K562 (cell line): ENCODE measurements around the gene MTHFR. TPM values are rescaled to one million over a fixed set of nuclear protein-coding genes. Genes with fewer than 3 reads are reported as not detected.

ENCODE experiments used
- ATAC-seq: fragments of 200-7000 bp; cut with Tn5 transposase; 3 replicates; pipeline ENCODE4 v1.9.1; 2020; ENCODE audit warnings: moderate library complexity
- BruUV-seq: library from RNA; stranded (reverse); fragments of 400-500 nt; replicated peaks from 2 replicates; lab custom pipeline; 2021; lab: Mats Ljungman, UMichigan
- CTCF ChIA-PET: fragments of 300-600 bp; formaldehyde crosslinking; extraction: SDS; loops from one replicate; lab custom pipeline; 2021; ENCODE audit warnings: low intra/inter-chr PET ratio; lab: Yijun Ruan, JAX
- POLR2A ChIA-PET: fragments of 300-600, 350-650 bp; sonication (Branson Sonifier 250); formaldehyde crosslinking; extraction: SDS; loops from one replicate; lab custom pipeline; 2021; ENCODE audit warnings: antibody characterized with exemption, inconsistent platforms; lab: Yijun Ruan, JAX
- DNase-seq, 4 experiments: peaks; one replicate each; pipeline versions ENCODE4 v3.0.0 to v3.0.0-alpha.2; 2011 to 2018; ENCODE audit warnings: low spot score in 3 of 4, mixed read lengths in 3 of 4; ENCODE audit errors: extremely low read depth in 1 of 4
- FAIRE-seq: peaks from 2 replicates; lab custom pipeline; 2011; peaks lifted over from hg19 to GRCh38; lab: Jason Lieb, UNC
- H2AFZ ChIP-seq: 2 replicates; pipeline ENCODE4 v1.6.0; 2011; ENCODE audit warnings: low read depth, low read length, control low read depth, inconsistent platforms
- H3K27ac ChIP-seq: fragments of 200-600 bp; 3 replicates; pipeline ENCODE4 v1.8.0; 2011; ENCODE audit warnings: low read depth, mild to moderate bottlenecking, control low read depth, inconsistent platforms, low read length, moderate library complexity, mixed read lengths; ENCODE audit errors: extremely low read depth
- H3K27me3 ChIP-seq, 2 experiments: fragments of 300-600 bp in 1 of 2; 2 replicates in 1 of 2; 3 replicates in 1 of 2; pipeline versions ENCODE4 v1.6.0 to v1.8.0; 2011; ENCODE audit warnings: inconsistent platforms in 2 of 2, low read length in 2 of 2, mild to moderate bottlenecking in 1 of 2, mixed read lengths in 1 of 2, moderate library complexity in 1 of 2; ENCODE audit not compliant: control insufficient read depth in 2 of 2, insufficient read depth in 2 of 2
- H3K36me3 ChIP-seq: fragments of 300-600 bp; 3 replicates; pipeline ENCODE4 v1.8.0; 2011; ENCODE audit warnings: mild to moderate bottlenecking, low read length, inconsistent platforms; ENCODE audit not compliant: control insufficient read depth, insufficient read depth
- H3K4me1 ChIP-seq, 2 experiments: fragments of 200-600 bp in 1 of 2; replicated peaks in 1 of 2; 2 replicates in 1 of 2; 3 replicates in 1 of 2; pipeline versions ENCODE4 v1.5.1 to v1.8.0; 2011; ENCODE audit warnings: inconsistent platforms in 2 of 2, low read length in 2 of 2, mild to moderate bottlenecking in 1 of 2, mixed read lengths in 1 of 2, moderate library complexity in 1 of 2; ENCODE audit not compliant: control insufficient read depth in 2 of 2, insufficient read depth in 2 of 2
- H3K4me2 ChIP-seq: 2 replicates; pipeline ENCODE4 v1.6.1; 2011; ENCODE audit warnings: low read length, control low read depth, inconsistent platforms, mixed read lengths; ENCODE audit not compliant: insufficient read depth
- H3K4me3 ChIP-seq: fragments of 200-600 bp; sonication (generic), shearing (Covaris generic); 2 replicates; pipeline ENCODE4 v1.5.1; 2016; ENCODE audit warnings: control low read depth, inconsistent platforms
- H3K79me2 ChIP-seq: fragments of 200-600 bp; 3 replicates; pipeline ENCODE4 v1.8.0; 2011; ENCODE audit warnings: low read length, inconsistent platforms; ENCODE audit not compliant: control insufficient read depth, insufficient read depth
- H3K9ac ChIP-seq, 2 experiments: 2 replicates each; pipeline versions ENCODE4 v1.6.0 to v1.6.1; 2011; ENCODE audit warnings: low read depth in 2 of 2, low read length in 2 of 2, control low read depth in 1 of 2, inconsistent platforms in 1 of 2, mild to moderate bottlenecking in 1 of 2, mixed read lengths in 1 of 2; ENCODE audit not compliant: insufficient read depth in 1 of 2
- H3K9me1 ChIP-seq: one replicate; pipeline ENCODE4 v1.6.0; 2011; ENCODE audit warnings: inconsistent platforms, mild to moderate bottlenecking, low read length, moderate library complexity; ENCODE audit not compliant: control insufficient read depth, insufficient read depth
- H3K9me3 ChIP-seq: replicated peaks from 2 replicates; pipeline ENCODE4 v1.5.1; 2011; ENCODE audit warnings: low read depth, low read length, inconsistent platforms; ENCODE audit not compliant: control insufficient read depth, insufficient read depth
- H4K20me1 ChIP-seq: replicated peaks from 2 replicates; pipeline ENCODE4 v1.6.1; 2011; ENCODE audit warnings: low read length, inconsistent platforms, mixed read lengths; ENCODE audit not compliant: control insufficient read depth, insufficient read depth
- EP400 ChIP-seq: fragments of 450-650 bp; IDR thresholded peaks from 2 replicates; pipeline ENCODE4 v1.6.1; 2017; ENCODE audit warnings: antibody characterized with exemption, mild to moderate bottlenecking, moderate library complexity
- NFIC ChIP-seq: fragments of 450-650 bp; IDR thresholded peaks from 2 replicates; pipeline ENCODE4 v1.6.1; 2017; ENCODE audit warnings: mild to moderate bottlenecking, inconsistent platforms
- OTX1 ChIP-seq: fragments of 450-650 bp; formaldehyde crosslinking; IDR thresholded peaks from 2 replicates; pipeline ENCODE4 v1.4.0; 2022; ENCODE audit warnings: mild to moderate bottlenecking
- RFX7 ChIP-seq: fragments of 250-450 bp; sonication (Bioruptor Pico); IDR thresholded peaks from 2 replicates; pipeline ENCODE4 v1.5.1; 2021; ENCODE audit warnings: mild to moderate bottlenecking
- RREB1 ChIP-seq: fragments of 250-450 bp; sonication (Bioruptor Pico); IDR thresholded peaks from 2 replicates; pipeline ENCODE4 v1.4.0; 2020
- SMAD3 ChIP-seq: fragments of 450-650 bp; formaldehyde crosslinking; conservative IDR thresholded peaks from 2 replicates; pipeline ENCODE4 v1.4.0; 2020; ENCODE audit warnings: mild to moderate bottlenecking
- SMARCA5 ChIP-seq: fragments of 450-650 bp; IDR thresholded peaks from 2 replicates; pipeline ENCODE4 v1.6.1; 2016
- STAG1 ChIP-seq: sonication (generic); formaldehyde crosslinking; IDR thresholded peaks from 2 replicates; pipeline ENCODE4 v1.5.0; 2020; ENCODE audit warnings: missing genetic modification reagents, borderline replicate concordance
- TBL1XR1 ChIP-seq, 2 experiments: IDR thresholded peaks; 2 replicates each; pipeline ENCODE4 v1.6.1; 2012; ENCODE audit warnings: improper control_type of control experiment in 2 of 2, low read length in 2 of 2, mild to moderate bottlenecking in 1 of 2
- ZNF76 ChIP-seq: fragments of 250-450 bp; sonication (Bioruptor Pico); IDR thresholded peaks from 2 replicates; pipeline ENCODE4 v1.4.0; 2020; ENCODE audit warnings: mild to moderate bottlenecking, moderate library complexity, borderline replicate concordance
- whole genome bisulfite sequencing: fragments of 100-300 bp; shearing (Covaris generic); methylation state at CpG from one replicate; pipeline ENCODE4 v1.1.6; 2016; ENCODE audit warnings: low coverage, mixed read lengths; ENCODE audit not compliant: insufficient coverage; ENCODE audit errors: missing lambda C conversion rate; 5-methylcytosine and 5-hydroxymethylcytosine counted together
- in situ Hi-C: fragments of 300-500 bp; cut with MboI; formaldehyde crosslinking; loops from 4 replicates; pipeline ENCODE4 v1.15.0; 2018; ENCODE audit warnings: inconsistent platforms, mixed read lengths
- intact Hi-C: fragments of 100-400 bp; cut with micrococcal nuclease; formaldehyde crosslinking; loops from 2 replicates; pipeline ENCODE4 v1.14.2; 2022
- polyA plus RNA-seq, 8 experiments: library from polyadenylated mRNA; depleted of rRNA in 4 of 8; stranded (reverse) in 5 of 8; unstranded in 3 of 8; fragments of >200 nt; fragmentation: Nextera tagmentation in 2 of 8; fragmentation: Illumina TruSeq in 1 of 8; extraction: Ambion mirVana in 2 of 8; extraction: Trizol in 1 of 8; gene quantifications; 2 replicates each; pipeline versions ENCODE4 v1.2.1 to v1.2.3, GENCODE V29; 2011 to 2014; ENCODE audit warnings: inconsistent platforms in 1 of 8, missing spikeins in 1 of 8
- total RNA-seq, 7 experiments: library from RNA; depleted of rRNA in 6 of 7; stranded (reverse); fragments of >200 nt in 6 of 7; fragmentation: Illumina TruSeq in 2 of 7; extraction: Trizol in 2 of 7; gene quantifications; 2 replicates each; pipeline versions ENCODE4 v1.2.1 to v1.2.3, GENCODE V29; 2011 to 2021; ENCODE audit warnings: low replicate concordance in 1 of 7
- TF ChIP-seq, protein P1 (sequence below): fragments of 250-450 bp; sonication (Bioruptor Pico); IDR thresholded peaks from 2 replicates; pipeline ENCODE4 v1.4.0; 2020

Gene MTHFR
- total and polyA plus RNA-seq, 9 of the 15 experiments (the other 6 are each of a cell fraction or from before 2014, with no cell fraction given), result 5.0 to 104 (median 62.6) TPM

GRCh38 chr1:11839727-11840705 is 34.3 kb upstream of the MTHFR start:
- ATAC-seq, result no peak
- BruUV-seq, result no TSS peak
- H3K27me3 ChIP-seq, result no peaks in the 10 kb centered on the region
- FAIRE-seq, result no peak
- H3K9ac ChIP-seq, result peak overlapping the region in 1 of 2 experiments; percentile 69; a peak in 2 of 4 replicates
- in situ Hi-C loops (loop anchor here (5.0 kb wide), 1 partner anchor 57 kb away; no protein-coding TSS in a partner anchor), intact Hi-C loops (loop anchor here (2.0 kb wide), 1 partner anchor 191 kb away; no protein-coding TSS in a partner anchor)
- ChIA-PET POLR2A (interaction anchor here (0.7 to 14.0 kb wide), 8 partner anchors 8 to 94 kb away, joined by 3 to 304 read pairs (median 4); partner anchors contain the start of gene PLOD1), CTCF (interaction anchor here (0.9 to 4.7 kb wide), 4 partner anchors 54 to 127 kb away, joined by 3 to 93 read pairs (median 20); no protein-coding TSS in a partner anchor)
- H2AFZ ChIP-seq, result no peak overlapping the region
- peaks cover 89% of the 10 kb centered on the region for H3K36me3 ChIP-seq
- H3K4me2 ChIP-seq, result no peak overlapping the region
- no peaks in the 10 kb centered on the region for H3K79me2 ChIP-seq
- no peaks in the 10 kb centered on the region; the same call in 1 of the 2 replicates for H4K20me1 ChIP-seq
- WGBS, result 91% methylated on average over 20 of the region's 20 CpGs
- H3K9me3 ChIP-seq, result no peaks in the 10 kb centered on the region
- no peak overlapping the region; the same call in 2 of the 3 replicates for H3K27ac ChIP-seq
- TF ChIP-seq SMARCA5, result no peak
- no peak for TF ChIP-seq RREB1 (CRISPR knock-in tag)
- no peak for TF ChIP-seq STAG1 (CRISPR knock-in tag)
- no peak for TF ChIP-seq OTX1 (CRISPR knock-in tag)
- TF ChIP-seq NFIC, result no peak
- TF ChIP-seq, protein P1, sequence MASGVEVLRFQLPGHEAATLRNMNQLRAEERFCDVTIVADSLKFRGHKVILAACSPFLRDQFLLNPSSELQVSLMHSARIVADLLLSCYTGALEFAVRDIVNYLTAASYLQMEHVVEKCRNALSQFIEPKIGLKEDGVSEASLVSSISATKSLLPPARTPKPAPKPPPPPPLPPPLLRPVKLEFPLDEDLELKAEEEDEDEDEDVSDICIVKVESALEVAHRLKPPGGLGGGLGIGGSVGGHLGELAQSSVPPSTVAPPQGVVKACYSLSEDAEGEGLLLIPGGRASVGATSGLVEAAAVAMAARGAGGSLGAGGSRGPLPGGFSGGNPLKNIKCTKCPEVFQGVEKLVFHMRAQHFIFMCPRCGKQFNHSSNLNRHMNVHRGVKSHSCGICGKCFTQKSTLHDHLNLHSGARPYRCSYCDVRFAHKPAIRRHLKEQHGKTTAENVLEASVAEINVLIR, result no peak
- no peak for TF ChIP-seq RFX7 (CRISPR knock-in tag)
- no peak for TF ChIP-seq ZNF76 (CRISPR knock-in tag)
- no peak for TF ChIP-seq TBL1XR1 (IDR thresholded peaks at IDR 0.05; ENCODE audit: low read length in 2 of 2)
- no peak for TF ChIP-seq SMAD3 (CRISPR knock-in tag)
- TF ChIP-seq EP400, result no peak
- no peak for DNase-seq
- no peak overlapping the region for H3K4me3 ChIP-seq
- peaks cover 32 to 49% of the 10 kb centered on the region in 2 experiments for H3K4me1 ChIP-seq
- H3K9me1 ChIP-seq, result no peaks in the 10 kb centered on the region
